Measurements from ENCODE around the gene SNCA.

Gene SNCA

DNA sequence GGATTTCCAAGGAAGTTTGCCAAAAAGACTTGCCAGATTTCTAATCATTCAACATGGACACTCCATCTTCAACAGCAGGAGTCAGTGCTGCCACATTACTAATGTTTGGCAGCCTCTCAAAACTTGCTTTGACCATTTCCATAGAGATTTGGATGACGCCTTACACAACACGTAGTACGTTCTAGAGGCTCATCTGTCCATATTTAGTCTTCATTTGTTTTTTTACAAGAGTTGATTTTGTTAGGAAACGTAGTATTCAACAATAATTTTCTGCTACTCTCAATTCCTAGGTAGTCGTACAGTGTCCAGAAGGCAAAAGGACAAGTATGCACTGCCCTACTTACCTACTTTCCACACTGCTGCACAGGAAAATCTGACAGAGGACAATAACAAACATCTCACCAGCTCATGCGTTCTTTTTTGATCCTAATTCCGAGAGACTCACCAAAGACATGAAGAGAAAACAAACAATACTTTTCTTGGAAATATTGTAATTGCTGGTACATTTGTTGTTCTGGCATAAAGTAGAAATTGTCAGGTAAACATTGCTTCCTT is 117.3 kb downstream of the SNCA start:
- H3K9me3 ChIP-seq (ENCODE audit: control insufficient read depth, low read length), result no peaks in the 10 kb centered on the region
- H3K4me3 ChIP-seq (ENCODE audit: low read length), result no peak overlapping the region
- no peak overlapping the region for H3K9ac ChIP-seq (ENCODE audit: low read length)
- H3K27me3 ChIP-seq (ENCODE audit: control insufficient read depth, insufficient read depth, low read length), result no peaks in the 10 kb centered on the region
- no peaks in the 10 kb centered on the region for H3K4me1 ChIP-seq (ENCODE audit: control insufficient read depth, insufficient read depth, low read length)
- no peaks in the 10 kb centered on the region for H3K36me3 ChIP-seq (ENCODE audit: control insufficient read depth, insufficient read depth, low read length)

- H3K4me3 ChIP-seq (ENCODE audit: low read length), result no peak overlapping the region
- no peak overlapping the region for H3K9ac ChIP-seq (ENCODE audit: low read length)
- H3K4me1 ChIP-seq (ENCODE audit: control insufficient read depth, insufficient read depth, low read length), result no peaks in the 10 kb centered on the region
- H3K9me3 ChIP-seq (ENCODE audit: control insufficient read depth, low read length), result no peaks in the 10 kb centered on the region
- no peaks in the 10 kb centered on the region for H3K27me3 ChIP-seq (ENCODE audit: control insufficient read depth, insufficient read depth, low read length)
- no peaks in the 10 kb centered on the region for H3K36me3 ChIP-seq (ENCODE audit: control insufficient read depth, insufficient read depth, low read length)
Observed at GRCh38 chr4:89716893-89717292, 120.1 kb downstream of the SNCA start.

- Histone ChIP-seq H3K36me3 (ENCODE audit: control insufficient read depth, insufficient read depth, low read length) (no peaks in the 10 kb centered on the region), H3K9me3 (ENCODE audit: control insufficient read depth, low read length) (no peaks in the 10 kb centered on the region), H3K4me1 (ENCODE audit: control insufficient read depth, insufficient read depth, low read length) (no peaks in the 10 kb centered on the region), H3K9ac (ENCODE audit: low read length) (no peak overlapping the region), H3K4me3 (ENCODE audit: low read length) (no peak overlapping the region), H3K27me3 (ENCODE audit: control insufficient read depth, insufficient read depth, low read length) (no peaks in the 10 kb centered on the region)
Observed at GRCh38 chr4:89715631-89716030, 121.3 kb downstream of the SNCA start.

DNA sequence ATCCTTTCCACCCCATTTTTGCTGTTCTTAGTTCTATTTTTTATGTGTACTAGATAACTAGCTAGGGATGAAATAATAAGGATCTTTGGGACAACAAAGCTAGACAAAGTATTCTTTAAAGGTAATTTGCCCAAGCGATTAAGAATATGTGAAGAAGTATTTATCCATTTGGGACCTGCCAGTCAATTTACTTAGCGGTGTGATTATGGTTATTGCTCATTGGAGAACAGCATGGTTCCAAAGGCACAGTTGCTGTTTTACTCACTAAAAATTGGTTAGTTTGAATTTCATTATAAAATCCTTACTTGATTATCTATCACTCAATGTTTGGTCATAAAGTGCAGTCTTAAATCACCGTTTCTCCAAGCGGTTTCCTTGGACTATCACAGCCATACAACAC is 124.1 kb downstream of the SNCA start:
- H3K4me3 ChIP-seq (ENCODE audit: low read length), result no peak overlapping the region
- no peaks in the 10 kb centered on the region for H3K36me3 ChIP-seq (ENCODE audit: control insufficient read depth, insufficient read depth, low read length)
- no peaks in the 10 kb centered on the region for H3K27me3 ChIP-seq (ENCODE audit: control insufficient read depth, insufficient read depth, low read length)
- no peaks in the 10 kb centered on the region for H3K9me3 ChIP-seq (ENCODE audit: control insufficient read depth, low read length)
- no peaks in the 10 kb centered on the region for H3K4me1 ChIP-seq (ENCODE audit: control insufficient read depth, insufficient read depth, low read length)
- H3K9ac ChIP-seq (ENCODE audit: low read length), result no peak overlapping the region

DNA sequence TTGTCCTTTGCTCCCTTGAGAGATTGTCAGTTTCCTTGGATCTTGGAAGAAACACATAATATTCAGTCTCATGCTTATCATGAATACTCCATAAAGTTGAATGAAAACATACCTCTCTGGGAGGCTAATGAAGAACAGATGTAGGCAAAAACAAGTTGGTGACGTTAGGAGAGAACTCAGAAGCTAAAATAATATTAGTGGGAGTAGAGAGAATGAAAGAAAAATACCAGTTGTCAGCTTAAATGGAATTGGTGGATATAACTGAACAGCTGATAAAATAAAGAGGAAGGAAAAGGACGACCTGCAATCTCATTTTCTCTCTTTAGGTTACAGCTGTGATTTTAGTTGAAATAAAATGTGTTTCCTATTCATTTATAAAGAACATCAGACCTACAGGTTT is 124.8 kb downstream of the SNCA start:
- no peaks in the 10 kb centered on the region for H3K9me3 ChIP-seq (ENCODE audit: control insufficient read depth, low read length)
- no peak overlapping the region for H3K4me3 ChIP-seq (ENCODE audit: low read length)
- no peak overlapping the region for H3K9ac ChIP-seq (ENCODE audit: low read length)
- H3K27me3 ChIP-seq (ENCODE audit: control insufficient read depth, insufficient read depth, low read length), result no peaks in the 10 kb centered on the region
- H3K36me3 ChIP-seq (ENCODE audit: control insufficient read depth, insufficient read depth, low read length), result no peaks in the 10 kb centered on the region
- no peaks in the 10 kb centered on the region for H3K4me1 ChIP-seq (ENCODE audit: control insufficient read depth, insufficient read depth, low read length)

GRCh38 chr4:89708903-89709421 is 128.0 kb downstream of the SNCA start:
- no peaks in the 10 kb centered on the region for H3K4me1 ChIP-seq (ENCODE audit: control insufficient read depth, insufficient read depth, low read length)
- H3K4me3 ChIP-seq (ENCODE audit: low read length), result no peak overlapping the region
- H3K9ac ChIP-seq (ENCODE audit: low read length), result no peak overlapping the region

DNA sequence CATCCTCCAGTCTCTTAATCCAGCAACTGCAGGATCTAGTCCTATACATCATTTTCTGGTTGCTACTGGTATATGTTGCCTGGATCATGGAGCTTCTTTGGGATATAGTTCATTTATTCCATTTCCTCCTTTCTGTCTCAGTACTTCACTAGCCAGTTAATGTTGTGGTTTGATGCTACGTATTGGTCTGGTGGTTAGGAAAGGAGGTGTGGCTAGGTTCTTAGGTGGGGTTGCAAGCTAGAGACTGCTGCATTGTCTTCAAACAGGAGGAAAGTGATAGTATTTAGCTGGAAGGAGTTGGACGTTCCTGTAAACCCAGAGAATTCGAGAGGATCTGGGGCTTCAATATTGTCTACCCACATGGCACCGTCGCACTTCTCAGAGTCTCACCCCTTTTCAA is 129.5 kb downstream of the SNCA start:
- Histone ChIP-seq H3K4me1 (ENCODE audit: control insufficient read depth, insufficient read depth, low read length) (no peaks in the 10 kb centered on the region), H3K36me3 (ENCODE audit: control insufficient read depth, insufficient read depth, low read length) (no peaks in the 10 kb centered on the region)

More at GRCh38 chr4:89708903-89709421, 128.0 kb downstream of the SNCA start:
- Histone ChIP-seq H3K36me3 (ENCODE audit: control insufficient read depth, insufficient read depth, low read length) (no peaks in the 10 kb centered on the region), H3K9me3 (ENCODE audit: control insufficient read depth, low read length) (no peaks in the 10 kb centered on the region), H3K27me3 (ENCODE audit: control insufficient read depth, insufficient read depth, low read length) (no peaks in the 10 kb centered on the region)

GRCh38 chr4:89704651-89705395 is 132.1 kb downstream of the SNCA start:
- no peak overlapping the region for H3K4me3 ChIP-seq (ENCODE audit: low read length)

More for the DNA sequence above, 129.5 kb downstream of the SNCA start:
- Histone ChIP-seq H3K9me3 (ENCODE audit: control insufficient read depth, low read length) (no peaks in the 10 kb centered on the region), H3K27me3 (ENCODE audit: control insufficient read depth, insufficient read depth, low read length) (no peaks in the 10 kb centered on the region), H3K4me3 (ENCODE audit: low read length) (no peak overlapping the region), H3K9ac (ENCODE audit: low read length) (no peak overlapping the region)

DNA sequence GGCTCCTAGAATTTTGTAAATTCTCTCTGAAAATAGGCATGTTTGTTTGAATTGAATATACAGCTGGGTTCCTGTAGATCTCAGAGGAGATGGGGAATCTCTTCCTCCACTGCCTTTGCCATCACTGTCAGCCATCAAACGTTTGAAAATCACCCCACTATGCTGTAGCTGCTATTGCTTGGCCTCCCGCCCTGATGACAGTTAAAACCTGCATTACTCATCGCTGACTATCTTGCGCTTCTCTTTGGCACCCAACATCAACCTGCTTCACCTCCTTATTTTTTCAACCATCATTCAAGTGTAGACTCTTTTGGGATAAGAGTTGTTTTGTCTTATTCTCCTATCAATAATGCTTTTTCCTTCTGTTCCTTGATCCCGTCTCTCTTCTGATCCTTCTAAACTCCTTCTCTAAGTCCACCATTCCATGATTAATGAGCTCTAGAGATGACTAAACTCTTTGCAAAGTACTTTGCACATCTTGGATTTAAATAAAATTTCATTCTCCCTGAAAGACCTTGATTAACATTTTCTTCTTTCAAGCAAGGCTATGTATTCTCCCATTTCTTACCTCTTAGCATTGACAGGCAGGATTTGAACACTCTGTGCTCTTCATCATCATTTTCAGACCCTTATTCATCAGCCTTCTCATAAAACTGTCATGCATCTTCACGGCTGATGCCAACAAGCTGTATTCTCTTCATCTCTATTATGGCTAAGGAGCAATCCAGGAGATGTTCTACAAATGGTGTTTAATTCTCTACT is 133.0 kb downstream of the SNCA start:
- Histone ChIP-seq H3K4me1 (ENCODE audit: control insufficient read depth, insufficient read depth, low read length) (no peaks in the 10 kb centered on the region), H3K4me3 (ENCODE audit: low read length) (no peak overlapping the region), H3K9ac (ENCODE audit: low read length) (no peak overlapping the region), H3K36me3 (ENCODE audit: control insufficient read depth, insufficient read depth, low read length) (no peaks in the 10 kb centered on the region), H3K27me3 (ENCODE audit: control insufficient read depth, insufficient read depth, low read length) (no peaks in the 10 kb centered on the region), H3K9me3 (ENCODE audit: control insufficient read depth, low read length) (no peaks in the 10 kb centered on the region)

More at GRCh38 chr4:89704651-89705395, 132.1 kb downstream of the SNCA start:
- no peak overlapping the region for H3K9ac ChIP-seq (ENCODE audit: low read length)
- H3K27me3 ChIP-seq (ENCODE audit: control insufficient read depth, insufficient read depth, low read length), result no peaks in the 10 kb centered on the region
- H3K9me3 ChIP-seq (ENCODE audit: control insufficient read depth, low read length), result no peaks in the 10 kb centered on the region
- no peaks in the 10 kb centered on the region for H3K4me1 ChIP-seq (ENCODE audit: control insufficient read depth, insufficient read depth, low read length)
- no peaks in the 10 kb centered on the region for H3K36me3 ChIP-seq (ENCODE audit: control insufficient read depth, insufficient read depth, low read length)

DNA sequence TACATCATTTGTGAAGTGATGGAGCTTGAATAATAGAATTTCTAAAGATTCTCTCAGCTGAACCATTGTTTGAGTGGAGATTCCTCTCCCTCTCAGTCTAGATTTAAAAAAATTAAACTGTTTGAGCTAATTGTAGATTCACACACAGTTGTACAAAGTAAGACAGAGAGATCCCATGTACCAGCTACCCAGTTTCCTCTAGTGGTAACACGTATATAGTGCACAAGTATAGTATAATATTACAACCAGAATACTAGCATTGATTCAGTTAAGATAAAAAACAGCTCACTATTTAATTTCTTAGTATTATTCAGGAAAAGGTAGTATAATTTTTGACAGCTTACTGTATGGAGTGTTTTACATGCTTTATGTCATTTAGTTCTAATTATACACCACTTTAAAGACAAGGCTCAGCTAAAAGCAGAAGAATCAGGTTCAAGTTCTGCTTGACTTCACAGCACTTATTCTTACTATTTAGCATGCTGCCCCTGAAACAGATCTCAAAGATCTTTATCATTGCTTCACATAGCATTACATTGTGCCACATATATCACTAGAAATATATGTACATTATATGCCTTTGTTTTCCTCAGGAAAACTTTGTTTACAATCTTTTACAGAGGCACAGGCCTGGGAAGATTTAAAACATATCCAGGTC is 136.1 kb downstream of the SNCA start:
- Histone ChIP-seq H3K9me3 (ENCODE audit: control insufficient read depth, low read length) (no peaks in the 10 kb centered on the region), H3K4me3 (ENCODE audit: low read length) (no peak overlapping the region), H3K9ac (ENCODE audit: low read length) (no peak overlapping the region)

DNA sequence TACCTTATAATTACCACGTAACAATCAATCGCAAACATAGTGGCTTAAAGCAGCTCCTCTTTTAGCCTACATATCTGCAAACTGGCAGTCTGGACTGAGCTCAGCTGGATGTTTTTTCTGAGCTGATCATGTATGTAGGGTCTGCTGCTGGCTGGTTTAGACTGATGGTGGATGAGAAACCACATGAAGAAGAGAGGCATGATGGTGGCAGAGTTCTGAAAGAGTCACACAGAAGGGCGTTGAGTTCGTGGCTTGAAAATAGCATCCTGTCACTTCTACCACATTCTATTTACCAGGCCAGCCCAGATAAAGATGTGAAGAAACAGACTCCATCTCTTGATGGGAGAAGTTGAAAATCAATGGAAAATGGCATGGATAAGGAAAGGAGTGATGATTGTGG is 151.3 kb downstream of the SNCA start:
- Histone ChIP-seq H3K4me1 (ENCODE audit: control insufficient read depth, insufficient read depth, low read length) (no peaks in the 10 kb centered on the region), H3K9ac (ENCODE audit: low read length) (no peak overlapping the region), H3K4me3 (ENCODE audit: low read length) (no peak overlapping the region), H3K9me3 (ENCODE audit: control insufficient read depth, low read length) (no peaks in the 10 kb centered on the region), H3K36me3 (ENCODE audit: control insufficient read depth, insufficient read depth, low read length) (no peaks in the 10 kb centered on the region), H3K27me3 (ENCODE audit: control insufficient read depth, insufficient read depth, low read length) (no peaks in the 10 kb centered on the region)

More for the DNA sequence above, 136.1 kb downstream of the SNCA start:
- H3K27me3 ChIP-seq (ENCODE audit: control insufficient read depth, insufficient read depth, low read length), result no peaks in the 10 kb centered on the region
- no peaks in the 10 kb centered on the region for H3K4me1 ChIP-seq (ENCODE audit: control insufficient read depth, insufficient read depth, low read length)
- H3K36me3 ChIP-seq (ENCODE audit: control insufficient read depth, insufficient read depth, low read length), result no peaks in the 10 kb centered on the region
